OCI-LY1 (cell line): Measurements from ENCODE around the gene ADM2.

Source experiments
- H2AFZ ChIP-seq: fragments of 200-600 bp; sonication (generic), shearing (Covaris generic); 2 replicates; pipeline ENCODE4 v1.6.0; 2014; ENCODE audit warnings: antibody characterized with exemption, mild to moderate bottlenecking, low read length
- H3F3A ChIP-seq: fragments of 200-600 bp; sonication (generic), shearing (Covaris generic); 2 replicates; pipeline ENCODE4 v1.6.0; 2014; ENCODE audit warnings: mild to moderate bottlenecking, antibody characterized with exemption, low read length, moderate library complexity; ENCODE audit not compliant: insufficient read depth
- H3K27ac ChIP-seq: fragments of 200-600 bp; sonication (generic); 2 replicates; pipeline ENCODE4 v1.5.1; 2014; ENCODE audit warnings: low read length, mixed run types, mild to moderate bottlenecking, low read depth; ENCODE audit not compliant: poor library complexity, severe bottlenecking
- H3K27me3 ChIP-seq: fragments of 200-600 bp; sonication (generic); 2 replicates; pipeline ENCODE4 v1.6.0; 2014; ENCODE audit warnings: antibody characterized with exemption, mild to moderate bottlenecking, low read length, moderate library complexity; ENCODE audit not compliant: insufficient read depth
- H3K36me3 ChIP-seq: fragments of 200-600 bp; sonication (generic); 2 replicates; pipeline ENCODE4 v1.6.1; 2014; ENCODE audit warnings: mild to moderate bottlenecking, antibody characterized with exemption, low read length, moderate library complexity, mixed read lengths; ENCODE audit not compliant: insufficient read depth
- H3K4me1 ChIP-seq: fragments of 200-600 bp; sonication (generic); 2 replicates; pipeline ENCODE4 v1.5.1; 2014; ENCODE audit warnings: mild to moderate bottlenecking, low read length, moderate library complexity; ENCODE audit not compliant: insufficient read depth, severe bottlenecking
- H3K4me2 ChIP-seq: fragments of 200-600 bp; sonication (generic), shearing (Covaris generic); 2 replicates; pipeline ENCODE4 v1.6.1; 2014; ENCODE audit warnings: low read length
- H3K4me3 ChIP-seq: fragments of 200-600 bp; sonication (generic); 2 replicates; pipeline ENCODE4 v1.5.1; 2014; ENCODE audit warnings: low read length, low read depth, mild to moderate bottlenecking, mixed read lengths; ENCODE audit not compliant: poor library complexity, severe bottlenecking
- H3K79me2 ChIP-seq: fragments of 200-600 bp; shearing (Covaris generic); 2 replicates; pipeline ENCODE4 v1.6.1; 2016; ENCODE audit warnings: mixed run types, low read length, mixed read lengths; ENCODE audit not compliant: insufficient read depth
- H3K9ac ChIP-seq: fragments of 200-600 bp; sonication (generic), shearing (Covaris generic); 2 replicates; pipeline ENCODE4 v1.6.1; 2014; ENCODE audit warnings: mild to moderate bottlenecking, low read length, mixed read lengths
- H3K9me2 ChIP-seq: fragments of 200-600 bp; sonication (generic), shearing (Covaris generic); 2 replicates; pipeline ENCODE4 v1.6.1; 2014; ENCODE audit warnings: low read depth, mild to moderate bottlenecking, low read length, mixed read lengths
- H3K9me3 ChIP-seq: fragments of 200-600 bp; shearing (Covaris generic); 2 replicates; pipeline ENCODE4 v1.6.1; 2014; ENCODE audit warnings: low read length, mixed read lengths
- H4K20me1 ChIP-seq: fragments of 200-600 bp; sonication (generic), shearing (Covaris generic); 2 replicates; pipeline ENCODE4 v1.6.0; 2016; ENCODE audit warnings: mild to moderate bottlenecking, low read length; ENCODE audit not compliant: insufficient read depth
- CTCF ChIP-seq: fragments of 200-600 bp; sonication (generic), shearing (Covaris generic); IDR thresholded peaks from 2 replicates; pipeline ENCODE4 v1.5.1; 2017; ENCODE audit warnings: mild to moderate bottlenecking, antibody characterized with exemption, low read length, moderate library complexity, mixed read lengths
- EZH2 ChIP-seq: fragments of 200-600 bp; sonication (generic), shearing (Covaris generic); IDR thresholded peaks from 2 replicates; pipeline ENCODE4 v1.8.0; 2017; ENCODE audit warnings: borderline replicate concordance, mixed run types, mild to moderate bottlenecking, antibody characterized with exemption, low read length, moderate library complexity, mixed read lengths

ADM2 gene

GRCh38 chr22:50463188-50463900 is 18.0 kb upstream of the ADM2 start:
- no peak overlapping the region for H3K27ac ChIP-seq
- H3K9me3 ChIP-seq = no peaks in the 10 kb centered on the region
- no peaks in the 10 kb centered on the region for H3K9me2 ChIP-seq
- no peaks in the 10 kb centered on the region for H4K20me1 ChIP-seq
- no peaks in the 10 kb centered on the region for H3K79me2 ChIP-seq
- H3K4me2 ChIP-seq = no peak overlapping the region
- TF ChIP-seq CTCF = no peak
- no peak for TF ChIP-seq EZH2
- H3K4me1 ChIP-seq = peaks cover 14% of the 10 kb centered on the region
- no peak overlapping the region for H2AFZ ChIP-seq
- H3K27me3 ChIP-seq = no peaks in the 10 kb centered on the region
- no peaks in the 10 kb centered on the region for H3F3A ChIP-seq
- H3K4me3 ChIP-seq = no peak overlapping the region
- no peak overlapping the region for H3K9ac ChIP-seq
- peaks cover 89% of the 10 kb centered on the region for H3K36me3 ChIP-seq

GRCh38 chr22:50464451-50464850 is 16.9 kb upstream of the ADM2 start:
- Histone ChIP-seq H3K9me2 (no peaks in the 10 kb centered on the region), H3F3A (no peaks in the 10 kb centered on the region), H3K9me3 (no peaks in the 10 kb centered on the region), H3K36me3 (peaks cover 78% of the 10 kb centered on the region), H3K27me3 (no peaks in the 10 kb centered on the region), H3K27ac (no peak overlapping the region), H2AFZ (no peak overlapping the region), H4K20me1 (no peaks in the 10 kb centered on the region), H3K79me2 (no peaks in the 10 kb centered on the region), H3K9ac (no peak overlapping the region), H3K4me2 (no peak overlapping the region), H3K4me3 (no peak overlapping the region), H3K4me1 (peaks cover 26% of the 10 kb centered on the region)
- TF ChIP-seq CTCF (no peak), EZH2 (no peak)

- Histone ChIP-seq H3K79me2 (no peaks in the 10 kb centered on the region), H3K9me3 (no peaks in the 10 kb centered on the region), H3K36me3 (peaks cover 70% of the 10 kb centered on the region), H3K4me1 (peaks cover 34% of the 10 kb centered on the region), H3K4me3 (no peak overlapping the region), H3K27ac (no peak overlapping the region), H2AFZ (no peak overlapping the region), H4K20me1 (no peaks in the 10 kb centered on the region), H3K9me2 (no peaks in the 10 kb centered on the region), H3K4me2 (no peak overlapping the region), H3K27me3 (no peaks in the 10 kb centered on the region), H3F3A (no peaks in the 10 kb centered on the region), H3K9ac (no peak overlapping the region)
- TF ChIP-seq CTCF (no peak), EZH2 (no peak)
These were observed 16.0 kb upstream of the ADM2 start for GRCh38 chr22:50465066-50465930.
